T47D (cell line): ENCODE results near the gene S100A7.

ENCODE experiments used
- DNase-seq, 2 experiments: peaks; one replicate each; pipeline versions ENCODE4 v3.0.0 to v3.0.0-alpha.2; 2011 to 2012; ENCODE audit warnings: low read depth in 1 of 2, low spot score in 1 of 2
- JUND ChIP-seq: IDR thresholded peaks from 2 replicates; pipeline ENCODE4 v1.6.1; 2012; ENCODE audit warnings: low read depth
- in situ Hi-C: cut with HindIII; loops from 2 replicates; pipeline ENCODE4 v1.10.0; 2016; ENCODE audit warnings: low sequenced_read_pairs, low pct_unique_long_range_greater_than_20kb

Gene S100A7

GRCh38 chr1:153460551-153460950 lies at the start of gene S100A7:
Gene S100A7, minus strand, starts transcription at chr1:153460651. Its CDS starts 1,638 bp downstream, at chr1:153459013.
- TF ChIP-seq JUND: no peak
- in situ Hi-C loops: no loop called here
- no peak for DNase-seq

DNA sequence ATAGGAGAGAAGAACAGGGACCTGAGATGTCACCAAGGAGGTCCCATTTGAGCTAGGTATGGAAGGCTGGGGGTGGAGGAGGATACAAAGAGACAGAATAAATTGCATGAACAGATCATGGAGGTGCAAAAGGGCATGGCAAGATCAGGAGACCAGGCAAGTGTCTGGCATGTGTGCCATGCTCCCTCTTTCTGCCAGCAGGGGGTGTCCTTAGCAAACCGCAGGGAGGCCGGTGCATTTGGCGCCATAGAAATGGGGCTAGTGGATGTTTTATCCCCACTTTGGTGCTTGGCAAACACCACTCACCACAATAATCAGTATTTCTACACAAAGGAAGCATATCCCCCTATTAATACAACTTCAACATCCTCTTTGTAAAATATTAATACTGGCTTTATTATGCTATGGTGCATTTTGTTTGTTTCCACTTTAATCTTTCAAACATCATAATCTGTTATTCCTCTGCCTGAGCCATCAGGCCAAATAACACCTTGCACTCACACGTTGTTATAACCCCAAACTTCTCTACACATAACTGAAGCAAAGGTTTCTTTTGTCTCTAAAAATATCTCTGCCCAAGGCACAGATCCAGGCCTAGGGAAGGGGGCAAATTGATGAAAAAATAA lies 49.4 kb upstream of the S100A7 start:
- in situ Hi-C loops: no loop called here
- peak in 1 of 2 experiments; percentile 45 for DNase-seq
- no peak for TF ChIP-seq JUND

DNA sequence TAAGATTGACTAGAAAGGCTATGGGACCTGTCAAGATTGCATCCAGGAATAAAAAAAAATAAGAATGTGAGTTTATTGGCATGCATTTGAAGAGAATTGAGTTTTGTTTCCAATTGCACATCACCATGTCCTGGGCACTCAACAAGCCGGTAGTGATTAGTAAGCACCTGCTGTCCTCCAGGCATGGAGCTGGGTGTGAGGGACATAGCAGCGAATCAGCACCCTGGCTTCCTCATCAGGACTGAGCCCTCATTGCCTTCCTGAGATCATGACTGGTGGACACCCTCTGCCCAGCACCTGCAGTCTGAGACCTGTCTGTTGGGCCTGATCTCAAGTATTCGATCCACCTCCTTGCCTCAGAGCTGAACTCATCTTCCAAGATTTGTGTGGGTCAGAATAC lies 48.6 kb upstream of the S100A7 start:
- no peak for DNase-seq
- in situ Hi-C loops: no loop called here
- no peak for TF ChIP-seq JUND

- no peak for TF ChIP-seq JUND
- DNase-seq: no peak
- in situ Hi-C loops: no loop called here
Observed at GRCh38 chr1:153507926-153508583, 47.6 kb upstream of the S100A7 start.

GRCh38 chr1:153506831-153507413 lies 46.5 kb upstream of the S100A7 start:
- DNase-seq: no peak
- no peak for TF ChIP-seq JUND
- in situ Hi-C loops: no loop called here

- in situ Hi-C loops: no loop called here
- TF ChIP-seq JUND: no peak
- DNase-seq: no peak
Observed at GRCh38 chr1:153506386-153506785, 45.9 kb upstream of the S100A7 start.

- in situ Hi-C loops: no loop called here
Observed at GRCh38 chr1:153505576-153505975, 45.1 kb upstream of the S100A7 start.

DNA sequence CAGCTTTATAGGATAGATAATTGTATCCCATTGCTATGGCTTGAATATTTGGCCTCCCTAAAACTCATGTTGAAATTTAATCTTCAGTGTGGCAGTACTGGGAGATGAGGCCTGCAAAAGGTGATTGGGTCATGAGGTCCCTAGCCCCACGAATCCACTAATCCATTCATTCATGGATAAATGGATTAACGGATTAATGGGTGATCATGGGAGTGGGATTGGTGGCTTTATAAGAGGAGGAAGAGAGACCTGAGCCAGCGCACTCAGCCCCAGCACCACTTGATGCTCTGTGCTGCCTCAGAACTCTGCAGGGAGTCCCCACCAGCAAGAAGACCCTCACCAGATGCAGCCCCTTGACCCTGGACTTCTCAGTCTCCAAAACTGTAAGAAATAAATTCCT lies 43.3 kb upstream of the S100A7 start:
- DNase-seq: no peak
- no peak for TF ChIP-seq JUND
- in situ Hi-C loops: no loop called here

More at GRCh38 chr1:153505576-153505975, 45.1 kb upstream of the S100A7 start:
- no peak for DNase-seq
- no peak for TF ChIP-seq JUND

- TF ChIP-seq JUND: no peak
- DNase-seq: no peak
- in situ Hi-C loops: no loop called here
Observed at GRCh38 chr1:153498746-153499145, 38.3 kb upstream of the S100A7 start.

GRCh38 chr1:153495536-153495935 lies 35.1 kb upstream of the S100A7 start:
- TF ChIP-seq JUND: no peak
- in situ Hi-C loops: no loop called here
- no peak for DNase-seq

DNA sequence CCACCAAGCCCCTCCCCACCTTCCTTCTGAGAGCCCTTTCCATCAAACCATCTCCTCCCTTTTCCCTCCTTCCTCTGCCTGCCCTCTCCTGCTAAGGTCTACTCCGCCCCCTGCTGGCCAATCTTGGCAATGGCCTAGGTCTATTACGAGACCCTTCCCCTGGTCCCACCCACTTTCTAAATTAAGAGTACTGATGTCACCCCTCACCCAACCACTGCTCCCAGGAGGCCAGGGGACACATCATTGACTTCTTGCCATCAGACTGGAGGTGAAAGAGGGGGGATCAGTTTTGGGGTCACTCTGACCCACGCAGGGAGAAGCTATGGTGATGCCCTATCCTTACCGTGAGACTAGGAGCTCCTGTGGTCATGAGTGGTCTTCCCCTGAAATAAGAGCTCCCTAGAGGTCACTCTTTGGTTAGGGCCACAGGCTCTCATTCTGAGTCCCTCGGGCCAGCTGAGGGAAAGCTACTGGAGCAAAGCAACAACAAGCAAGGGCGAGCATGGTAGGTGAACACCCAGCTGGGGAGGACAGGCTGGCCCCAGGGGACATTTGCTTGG lies 34.6 kb upstream of the S100A7 start:
- in situ Hi-C loops: no loop called here
- DNase-seq: peak; percentile 41 to 71
- no peak for TF ChIP-seq JUND

- DNase-seq: no peak
- in situ Hi-C loops: no loop called here
- TF ChIP-seq JUND: no peak
Observed at GRCh38 chr1:153493343-153493960, 33.0 kb upstream of the S100A7 start.
